ENCODE data around the gene ARID4B.
"Not testable (repeated sequence)": the region's sequence is repeated elsewhere in the genome, so short reads cannot be mapped to it uniquely, and the experiment has no call there.

ARID4B gene

DNA sequence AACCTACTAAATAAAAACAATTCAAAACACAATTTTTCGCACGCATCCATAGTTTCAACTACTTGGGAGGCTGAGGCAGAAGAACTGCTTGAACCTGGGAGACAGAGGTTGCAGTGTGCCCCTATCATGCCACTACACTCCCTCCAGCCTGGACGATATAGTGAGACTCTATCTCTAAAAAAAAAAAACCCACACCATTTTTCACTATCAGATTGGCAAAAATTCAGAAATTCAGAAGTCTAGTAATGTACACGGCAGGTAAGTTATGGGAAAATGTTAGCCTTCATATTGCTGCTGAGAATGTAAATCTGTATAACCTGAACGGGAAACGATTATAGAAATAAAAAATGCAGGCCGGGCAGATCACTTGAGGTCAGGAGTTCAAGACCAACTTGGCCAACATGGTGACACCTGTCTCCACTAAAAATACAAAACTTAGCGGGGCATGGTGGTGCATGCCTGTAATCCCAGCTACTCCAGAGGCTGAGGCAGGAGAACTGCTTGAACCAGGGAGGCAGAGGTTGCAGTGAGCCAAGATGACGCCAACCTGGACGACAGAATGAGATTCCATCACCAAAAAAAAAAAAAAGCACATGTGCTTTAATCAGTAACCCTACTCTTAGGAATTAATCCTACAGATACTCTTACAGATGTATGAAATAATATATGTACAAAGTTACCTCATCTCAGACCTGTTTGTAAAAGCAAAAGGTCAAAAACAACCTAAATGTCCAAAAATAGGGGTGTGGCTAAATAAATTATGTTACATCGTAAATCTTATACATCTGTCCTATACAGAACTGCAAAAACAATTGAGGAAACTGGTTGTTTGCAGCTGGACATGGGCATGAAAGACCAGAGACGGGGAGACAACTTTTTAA lies 37.9 kb downstream of the ARID4B start:
- no peak for DNase-seq (ENCODE audit: low read depth)
- H3K4me3 ChIP-seq (ENCODE audit: low read depth, low read length), result no peak overlapping the region
- TF ChIP-seq, protein P1, sequence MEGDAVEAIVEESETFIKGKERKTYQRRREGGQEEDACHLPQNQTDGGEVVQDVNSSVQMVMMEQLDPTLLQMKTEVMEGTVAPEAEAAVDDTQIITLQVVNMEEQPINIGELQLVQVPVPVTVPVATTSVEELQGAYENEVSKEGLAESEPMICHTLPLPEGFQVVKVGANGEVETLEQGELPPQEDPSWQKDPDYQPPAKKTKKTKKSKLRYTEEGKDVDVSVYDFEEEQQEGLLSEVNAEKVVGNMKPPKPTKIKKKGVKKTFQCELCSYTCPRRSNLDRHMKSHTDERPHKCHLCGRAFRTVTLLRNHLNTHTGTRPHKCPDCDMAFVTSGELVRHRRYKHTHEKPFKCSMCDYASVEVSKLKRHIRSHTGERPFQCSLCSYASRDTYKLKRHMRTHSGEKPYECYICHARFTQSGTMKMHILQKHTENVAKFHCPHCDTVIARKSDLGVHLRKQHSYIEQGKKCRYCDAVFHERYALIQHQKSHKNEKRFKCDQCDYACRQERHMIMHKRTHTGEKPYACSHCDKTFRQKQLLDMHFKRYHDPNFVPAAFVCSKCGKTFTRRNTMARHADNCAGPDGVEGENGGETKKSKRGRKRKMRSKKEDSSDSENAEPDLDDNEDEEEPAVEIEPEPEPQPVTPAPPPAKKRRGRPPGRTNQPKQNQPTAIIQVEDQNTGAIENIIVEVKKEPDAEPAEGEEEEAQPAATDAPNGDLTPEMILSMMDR (conservative IDR thresholded peaks at IDR 0.05; ENCODE audit: low read depth, low read length), result no peak

DNA sequence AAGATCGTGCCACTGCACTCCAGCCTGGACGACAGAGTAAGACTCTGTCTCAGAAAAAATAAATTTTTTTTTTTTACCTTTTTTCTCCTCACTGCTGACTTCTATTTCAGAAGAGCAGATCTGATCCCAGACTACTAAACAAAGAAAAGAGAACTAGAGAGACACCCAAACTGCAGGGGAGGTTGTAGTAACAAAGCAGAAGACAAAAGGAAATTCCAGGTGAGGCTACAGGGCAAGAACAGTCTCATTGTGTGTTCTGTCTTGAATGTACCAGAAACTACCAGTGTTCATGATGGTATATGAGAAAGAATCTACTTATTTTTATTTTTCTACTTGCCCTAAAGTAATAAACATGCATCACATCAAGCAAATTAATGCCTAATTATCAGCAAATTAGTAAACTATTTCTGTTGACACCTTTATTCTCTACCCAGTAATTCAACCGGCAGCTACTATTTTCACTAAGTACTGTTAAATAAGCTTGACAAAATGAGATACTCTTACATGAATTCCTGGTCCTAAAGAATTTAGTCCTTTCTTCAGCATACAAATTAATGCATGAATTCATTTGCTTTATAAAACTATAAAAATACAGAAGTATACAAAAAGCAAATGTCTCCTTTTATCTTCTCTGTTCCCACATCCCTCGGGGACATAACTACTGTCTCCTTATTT lies 40.6 kb downstream of the ARID4B start:
- TF ChIP-seq, protein P1 (conservative IDR thresholded peaks at IDR 0.05; ENCODE audit: low read depth, low read length), result no peak
- DNase-seq (ENCODE audit: low read depth), result no peak
- no peak overlapping the region for H3K4me3 ChIP-seq (ENCODE audit: low read depth, low read length)

DNA sequence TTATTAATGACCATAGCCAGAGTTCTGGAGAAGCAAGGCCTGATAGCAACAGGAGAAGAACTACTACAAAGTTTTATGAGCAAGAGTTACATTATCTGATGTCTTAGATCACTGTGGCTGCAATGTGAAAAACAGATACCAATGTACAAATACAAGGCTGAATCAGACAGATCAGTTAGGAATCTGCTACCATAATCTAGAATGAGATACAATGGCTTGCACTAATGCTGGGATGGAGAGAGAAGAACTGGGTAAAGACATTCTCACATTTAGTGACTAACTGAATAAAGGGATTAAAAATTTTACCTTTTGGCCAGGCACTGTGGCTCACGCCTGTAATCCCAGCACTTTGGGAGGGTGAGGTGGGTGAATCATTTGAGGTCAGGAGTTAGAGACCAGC lies 41.3 kb downstream of the ARID4B start:
- no peak overlapping the region for H3K4me3 ChIP-seq (ENCODE audit: low read depth, low read length)
- no peak for DNase-seq (ENCODE audit: low read depth)
- TF ChIP-seq, protein P1 (conservative IDR thresholded peaks at IDR 0.05; ENCODE audit: low read depth, low read length), result no peak

DNA sequence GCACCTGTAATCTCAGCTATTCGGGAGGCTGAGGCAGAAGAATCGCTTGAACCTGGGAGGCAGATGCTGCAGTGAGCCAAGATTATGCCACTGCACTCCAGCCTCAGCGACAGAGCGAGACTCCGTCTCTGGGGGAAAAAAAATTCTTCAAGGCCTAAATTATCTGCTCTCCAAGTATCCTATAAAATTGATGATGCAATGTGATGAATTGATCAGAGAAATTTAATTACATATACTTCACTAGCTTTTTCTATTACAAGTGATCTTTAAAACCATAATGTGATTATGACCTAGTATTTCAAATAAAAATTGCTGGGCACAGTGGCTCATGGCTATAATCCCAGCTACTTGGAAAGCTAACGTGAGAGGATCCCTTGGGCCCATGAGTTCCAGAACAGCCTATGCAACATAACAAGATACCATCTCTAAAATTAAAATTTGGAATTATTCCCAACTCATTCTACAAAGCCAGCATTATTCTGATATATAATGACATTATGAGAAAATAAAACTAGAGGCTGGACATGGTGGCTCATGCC lies 43.7 kb downstream of the ARID4B start:
- no peak overlapping the region for H3K4me3 ChIP-seq (ENCODE audit: low read depth, low read length)
- DNase-seq (ENCODE audit: low read depth), result no peak
- TF ChIP-seq, protein P1 (conservative IDR thresholded peaks at IDR 0.05; ENCODE audit: low read depth, low read length), result no peak

DNA sequence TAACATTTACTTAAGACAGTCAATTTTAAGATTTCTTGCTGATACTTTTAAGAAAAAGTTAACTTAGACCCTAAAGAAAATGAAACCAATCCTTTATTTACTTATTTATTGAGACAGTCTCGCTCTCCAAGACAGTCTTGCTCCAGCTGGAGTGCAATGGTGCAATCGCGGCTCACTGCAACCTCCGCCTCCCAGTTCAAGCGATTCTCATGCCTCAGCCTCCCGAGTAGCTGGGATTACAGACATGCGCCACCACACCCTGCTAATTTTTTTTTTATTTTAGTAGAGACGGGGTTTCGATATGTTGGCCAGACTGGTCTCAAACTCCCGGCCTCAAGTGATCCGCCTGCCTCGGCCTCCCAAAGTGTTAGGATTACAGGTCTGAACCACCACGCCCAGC lies 44.3 kb downstream of the ARID4B start:
- H3K4me3 ChIP-seq (ENCODE audit: low read depth, low read length); DNase-seq (ENCODE audit: low read depth): not testable (repeated sequence)

DNA sequence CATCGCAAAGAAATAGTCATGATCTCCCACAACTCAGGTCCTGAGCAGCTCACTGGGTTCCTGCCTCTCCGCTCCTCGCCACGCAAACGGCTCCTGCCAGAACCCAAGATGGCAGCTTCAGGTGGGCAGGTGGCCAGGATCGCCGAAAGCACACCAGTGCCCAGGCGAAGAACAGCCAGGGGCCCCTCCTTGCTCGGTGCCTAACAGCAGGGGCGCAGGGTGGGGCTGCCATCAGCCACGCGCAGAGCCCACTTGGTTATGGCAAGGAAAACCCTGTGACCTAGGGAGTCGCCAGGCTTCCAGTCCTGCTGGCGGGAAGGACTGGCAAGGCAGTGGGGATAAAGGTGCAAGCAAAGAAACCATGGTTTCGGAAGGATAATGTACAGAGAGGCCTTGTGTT lies 47.5 kb downstream of the ARID4B start:
- no peak for DNase-seq (ENCODE audit: low read depth)

DNA sequence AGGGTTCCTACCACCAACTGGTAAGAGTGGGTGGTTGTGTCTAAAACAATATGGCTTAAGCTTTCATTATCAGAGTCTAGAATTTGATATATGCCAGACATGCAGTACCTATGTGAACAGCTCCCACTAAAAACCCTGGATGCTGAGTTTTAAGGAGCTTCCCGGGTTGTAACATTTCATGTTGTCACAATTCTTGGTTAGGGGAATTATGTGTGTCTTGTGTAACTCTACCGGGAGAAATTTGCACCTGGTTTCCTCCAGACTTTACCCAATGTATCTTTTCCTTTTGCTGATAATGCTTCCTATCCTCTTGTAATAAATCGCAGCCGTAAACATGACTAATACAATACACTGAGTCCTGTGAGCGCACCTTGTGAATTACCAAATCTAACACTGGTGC lies 48.3 kb downstream of the ARID4B start:
- DNase-seq (ENCODE audit: low read depth), result no peak
- H3K4me3 ChIP-seq (ENCODE audit: low read depth, low read length), result no peak overlapping the region
- TF ChIP-seq, protein P1 (conservative IDR thresholded peaks at IDR 0.05; ENCODE audit: low read depth, low read length), result no peak

More for the DNA sequence above, 47.5 kb downstream of the ARID4B start:
- TF ChIP-seq, protein P1 (conservative IDR thresholded peaks at IDR 0.05; ENCODE audit: low read depth, low read length), result no peak
- H3K4me3 ChIP-seq (ENCODE audit: low read depth, low read length), result no peak overlapping the region
